ENCODE data around the gene MALAT1. TPM values are rescaled to one million over a fixed set of nuclear protein-coding genes. Genes with fewer than 3 reads are reported as not detected.
"Not testable (repeated sequence)": the region's sequence is repeated elsewhere in the genome, so short reads cannot be mapped to it uniquely, and the experiment has no call there.

The MALAT1 gene
- total and polyA plus RNA-seq, 4 donors = 228 to 18,225 (median 8,236) TPM

GRCh38 chr11:65465471-65465870 is 33.4 kb upstream of the MALAT1 start:
- not testable (repeated sequence) for H3K9me3 ChIP-seq (ENCODE audit: control insufficient read depth, low read length); DNase-seq; H3K27ac ChIP-seq (ENCODE audit: low read depth in 1 of 2, low read length in 2 of 2); ATAC-seq (ENCODE audit: low FRiP score); H3K36me3 ChIP-seq (ENCODE audit: control insufficient read depth in 1 of 2, insufficient read depth in 2 of 2, low read length in 1 of 2); H3K4me3 ChIP-seq (ENCODE audit: low read length in 2 of 2); H3K4me1 ChIP-seq (ENCODE audit: control insufficient read depth in 1 of 2, insufficient read depth in 2 of 2, low read length in 2 of 2); H3K27me3 ChIP-seq (ENCODE audit: control insufficient read depth in 1 of 2, insufficient read depth in 2 of 2, low read length in 1 of 2)
- intact Hi-C loops (cut with DNase I) = loop anchor here in 1 of 2 donors (5.0 kb wide), 1 partner anchor 83 kb away; the partner anchor contains the start of gene SLC25A45
- 94 to 95% methylated on average over 18 of the region's 18 CpGs for WGBS, 2 donors

GRCh38 chr11:65467306-65467705 is 31.5 kb upstream of the MALAT1 start:
- intact Hi-C loops (cut with DNase I) = loop anchor here in 1 of 2 donors (5.0 kb wide), 1 partner anchor 85 kb away; the partner anchor contains the start of gene SLC25A45
- WGBS, 2 donors = 93 to 95% methylated on average over 6 of the region's 6 CpGs
- not testable (repeated sequence) for ATAC-seq (ENCODE audit: low FRiP score); H3K36me3 ChIP-seq (ENCODE audit: control insufficient read depth in 1 of 2, insufficient read depth in 2 of 2, low read length in 1 of 2); DNase-seq; H3K27ac ChIP-seq (ENCODE audit: low read depth in 1 of 2, low read length in 2 of 2); H3K27me3 ChIP-seq (ENCODE audit: control insufficient read depth in 1 of 2, insufficient read depth in 2 of 2, low read length in 1 of 2); H3K4me3 ChIP-seq (ENCODE audit: low read length in 2 of 2); H3K9me3 ChIP-seq (ENCODE audit: control insufficient read depth, low read length); H3K4me1 ChIP-seq (ENCODE audit: control insufficient read depth in 1 of 2, insufficient read depth in 2 of 2, low read length in 2 of 2)

- Histone ChIP-seq H3K9me3 (ENCODE audit: control insufficient read depth, low read length) (no peaks in the 10 kb centered on the region), H3K36me3 (ENCODE audit: control insufficient read depth in 1 of 2, insufficient read depth in 2 of 2, low read length in 1 of 2) (peaks cover 0 to 2% of the 10 kb centered on the region in 2 donors), H3K27me3 (ENCODE audit: control insufficient read depth in 1 of 2, insufficient read depth in 2 of 2, low read length in 1 of 2) (no peaks in the 10 kb centered on the region), H3K4me3 (ENCODE audit: low read length in 2 of 2) (no peak overlapping the region), H3K4me1 (ENCODE audit: control insufficient read depth in 1 of 2, insufficient read depth in 2 of 2, low read length in 2 of 2) (no peaks in the 10 kb centered on the region), H3K27ac (ENCODE audit: low read depth in 1 of 2, low read length in 2 of 2) (no peak overlapping the region)
- ATAC-seq (ENCODE audit: low FRiP score) (no peak), DNase-seq (no peak)
- WGBS, 2 donors = 25 to 27% methylated on average over 3 of the region's 3 CpGs
- intact Hi-C loops (cut with DNase I) = loop anchor here in 1 of 2 donors (5.0 kb wide), 1 partner anchor 87 kb away; the partner anchor contains the start of gene SLC25A45
Measured at GRCh38 chr11:65468874-65469333, 29.9 kb upstream of the MALAT1 start.

- no peaks in the 10 kb centered on the region for H3K4me1 ChIP-seq (ENCODE audit: control insufficient read depth in 1 of 2, insufficient read depth in 2 of 2, low read length in 2 of 2)
- peak; percentile 11 for ATAC-seq (ENCODE audit: low FRiP score)
- no peak overlapping the region for H3K4me3 ChIP-seq (ENCODE audit: low read length in 2 of 2)
- H3K27me3 ChIP-seq (ENCODE audit: control insufficient read depth in 1 of 2, insufficient read depth in 2 of 2, low read length in 1 of 2) = no peaks in the 10 kb centered on the region
- DNase-seq = no peak
- H3K36me3 ChIP-seq (ENCODE audit: control insufficient read depth in 1 of 2, insufficient read depth in 2 of 2, low read length in 1 of 2) = peaks cover 0 to 2% of the 10 kb centered on the region in 2 donors
- 41 to 47% methylated on average over 8 of the region's 8 CpGs for whole genome bisulfite sequencing, 2 donors
- intact Hi-C loops (cut with DNase I) = loop anchor here (5.0 kb wide), 1 partner anchor 37 kb away; no protein-coding TSS in a partner anchor
- H3K27ac ChIP-seq (ENCODE audit: low read depth in 1 of 2, low read length in 2 of 2) = peak overlapping the region in 1 of 2 donors; percentile 95
- no peaks in the 10 kb centered on the region for H3K9me3 ChIP-seq (ENCODE audit: control insufficient read depth, low read length)
Measured at GRCh38 chr11:65470433-65471049, 28.3 kb upstream of the MALAT1 start.

- Histone ChIP-seq H3K4me1 (ENCODE audit: control insufficient read depth in 1 of 2, insufficient read depth in 2 of 2, low read length in 2 of 2) (no peaks in the 10 kb centered on the region), H3K27ac (ENCODE audit: low read depth in 1 of 2, low read length in 2 of 2) (peak overlapping the region; percentile 97 to 98), H3K4me3 (ENCODE audit: low read length in 2 of 2) (no peak overlapping the region), H3K9me3 (ENCODE audit: control insufficient read depth, low read length) (no peaks in the 10 kb centered on the region), H3K36me3 (ENCODE audit: control insufficient read depth in 1 of 2, insufficient read depth in 2 of 2, low read length in 1 of 2) (no peaks in the 10 kb centered on the region), H3K27me3 (ENCODE audit: control insufficient read depth in 1 of 2, insufficient read depth in 2 of 2, low read length in 1 of 2) (no peaks in the 10 kb centered on the region)
- 21 to 24% methylated on average over 8 of the region's 8 CpGs for WGBS, 2 donors
- peak; percentile 91 for ATAC-seq (ENCODE audit: low FRiP score)
- intact Hi-C loops (cut with DNase I) = loop anchor here (5.0 kb wide), 1 partner anchor 36 kb away; no protein-coding TSS in a partner anchor
- DNase-seq = peak; percentile 84 to 91
Measured at GRCh38 chr11:65471447-65471891, 27.4 kb upstream of the MALAT1 start.

GRCh38 chr11:65472588-65473277 is 26.1 kb upstream of the MALAT1 start:
- peak overlapping the region in 1 of 2 donors; percentile 53 for H3K27ac ChIP-seq (ENCODE audit: low read depth in 1 of 2, low read length in 2 of 2)
- H3K9me3 ChIP-seq (ENCODE audit: control insufficient read depth, low read length); H3K36me3 ChIP-seq (ENCODE audit: control insufficient read depth in 1 of 2, insufficient read depth in 2 of 2, low read length in 1 of 2); DNase-seq; H3K27me3 ChIP-seq (ENCODE audit: control insufficient read depth in 1 of 2, insufficient read depth in 2 of 2, low read length in 1 of 2); H3K4me1 ChIP-seq (ENCODE audit: control insufficient read depth in 1 of 2, insufficient read depth in 2 of 2, low read length in 2 of 2); H3K4me3 ChIP-seq (ENCODE audit: low read length in 2 of 2); ATAC-seq (ENCODE audit: low FRiP score): not testable (repeated sequence)
- WGBS, 2 donors = 76 to 78% methylated on average over 14 of the region's 14 CpGs
- intact Hi-C loops (cut with DNase I) = loop anchor here (1.0 to 5.0 kb wide), 2 partner anchors 22 to 35 kb away; no protein-coding TSS in a partner anchor

- intact Hi-C loops (cut with DNase I) = loop anchor here (5.0 kb wide), 1 partner anchor 34 kb away; no protein-coding TSS in a partner anchor
Measured at GRCh38 chr11:65473278-65473860, 25.5 kb upstream of the MALAT1 start.

GRCh38 chr11:65474864-65475263 is 24.0 kb upstream of the MALAT1 start:
- H3K4me1 ChIP-seq (ENCODE audit: control insufficient read depth in 1 of 2, insufficient read depth in 2 of 2, low read length in 2 of 2) = no peaks in the 10 kb centered on the region
- no peaks in the 10 kb centered on the region for H3K27me3 ChIP-seq (ENCODE audit: control insufficient read depth in 1 of 2, insufficient read depth in 2 of 2, low read length in 1 of 2)
- intact Hi-C loops (cut with DNase I) = loop anchor here (5.0 kb wide), 1 partner anchor 32 kb away; no protein-coding TSS in a partner anchor
- H3K36me3 ChIP-seq (ENCODE audit: control insufficient read depth in 1 of 2, insufficient read depth in 2 of 2, low read length in 1 of 2) = no peaks in the 10 kb centered on the region
- ATAC-seq (ENCODE audit: low FRiP score) = no peak
- WGBS, 2 donors = 89 to 93% methylated on average over 3 of the region's 3 CpGs
- peak in 1 of 2 donors; percentile 35 for DNase-seq
- H3K4me3 ChIP-seq (ENCODE audit: low read length in 2 of 2) = no peak overlapping the region
- no peaks in the 10 kb centered on the region for H3K9me3 ChIP-seq (ENCODE audit: control insufficient read depth, low read length)
- H3K27ac ChIP-seq (ENCODE audit: low read depth in 1 of 2, low read length in 2 of 2) = no peak overlapping the region

More at GRCh38 chr11:65473278-65473860, 25.5 kb upstream of the MALAT1 start:
- ATAC-seq (ENCODE audit: low FRiP score) (no peak), DNase-seq (no peak)
- H3K36me3 ChIP-seq (ENCODE audit: control insufficient read depth in 1 of 2, insufficient read depth in 2 of 2, low read length in 1 of 2) = no peaks in the 10 kb centered on the region
- H3K4me1 ChIP-seq (ENCODE audit: control insufficient read depth in 1 of 2, insufficient read depth in 2 of 2, low read length in 2 of 2) = no peaks in the 10 kb centered on the region
- H3K27ac ChIP-seq (ENCODE audit: low read depth in 1 of 2, low read length in 2 of 2) = peak overlapping the region in 1 of 2 donors; percentile 68
- WGBS, 2 donors = 80 to 85% methylated on average over 7 of the region's 7 CpGs
- no peaks in the 10 kb centered on the region for H3K27me3 ChIP-seq (ENCODE audit: control insufficient read depth in 1 of 2, insufficient read depth in 2 of 2, low read length in 1 of 2)
- no peaks in the 10 kb centered on the region for H3K9me3 ChIP-seq (ENCODE audit: control insufficient read depth, low read length)
- no peak overlapping the region for H3K4me3 ChIP-seq (ENCODE audit: low read length in 2 of 2)

All from aorta (tissue), 5 donors.